GM18909 (cell line): ENCODE data around the gene CCDC88B.

Experiments used
- ATAC-seq: cut with Tn5 transposase; IDR thresholded peaks from one replicate; pipeline ENCODE4 v1.9.1; 2021; ENCODE audit warnings: mild to moderate bottlenecking; ENCODE audit not compliant: unreplicated experiment, poor library complexity

CCDC88B gene

GRCh38 chr11:64379817-64380709, 40.1 kb downstream of the CCDC88B start:
- ATAC-seq: no peak

GRCh38 chr11:64381350-64381749, 41.3 kb downstream of the CCDC88B start:
- ATAC-seq: no peak

DNA sequence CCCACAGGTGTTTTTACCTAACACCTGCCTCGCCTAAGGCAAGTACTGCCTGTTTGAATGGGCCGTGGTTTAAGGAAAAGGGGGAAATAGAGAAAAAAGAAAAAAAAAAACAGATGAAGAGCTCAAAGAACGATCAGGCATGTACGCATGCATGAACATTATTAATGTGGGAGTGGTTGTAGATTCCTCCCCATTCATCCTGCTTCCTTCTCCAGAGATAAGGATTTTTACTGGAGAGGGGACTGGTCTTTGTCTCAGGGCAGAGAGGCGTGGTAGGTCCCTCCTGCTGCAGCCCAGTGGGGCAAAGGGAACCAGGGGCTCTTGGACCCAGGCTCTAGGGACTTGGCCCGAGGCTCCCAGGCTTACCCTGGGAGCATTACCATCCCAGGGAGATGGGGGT, 42.0 kb downstream of the CCDC88B start:
- no peak for ATAC-seq

DNA sequence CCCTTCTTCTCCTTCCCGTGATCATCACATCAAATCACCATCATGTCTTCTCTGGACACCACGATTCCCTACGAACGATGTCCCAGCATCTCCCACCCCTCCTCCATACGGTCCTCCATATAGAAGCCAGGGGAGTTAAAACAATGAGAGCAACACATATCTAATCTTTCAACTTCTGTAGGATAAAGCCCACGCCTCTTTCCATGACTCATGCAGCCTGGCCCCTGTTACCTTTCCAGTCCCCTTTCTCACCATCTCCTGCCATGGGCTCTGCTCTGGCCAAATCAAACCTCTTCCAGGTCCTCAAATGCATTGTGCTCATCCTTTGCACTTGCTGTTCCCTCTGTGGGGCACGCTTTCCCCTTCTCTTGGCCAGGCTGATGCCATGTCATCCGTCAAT, 42.6 kb downstream of the CCDC88B start:
- ATAC-seq: no peak

- no peak for ATAC-seq
Observed at GRCh38 chr11:64383580-64383979, 43.6 kb downstream of the CCDC88B start.

GRCh38 chr11:64384028-64384737, 44.2 kb downstream of the CCDC88B start:
- ATAC-seq: no peak

GRCh38 chr11:64384981-64385944, 45.3 kb downstream of the CCDC88B start:
- ATAC-seq: no peak

DNA sequence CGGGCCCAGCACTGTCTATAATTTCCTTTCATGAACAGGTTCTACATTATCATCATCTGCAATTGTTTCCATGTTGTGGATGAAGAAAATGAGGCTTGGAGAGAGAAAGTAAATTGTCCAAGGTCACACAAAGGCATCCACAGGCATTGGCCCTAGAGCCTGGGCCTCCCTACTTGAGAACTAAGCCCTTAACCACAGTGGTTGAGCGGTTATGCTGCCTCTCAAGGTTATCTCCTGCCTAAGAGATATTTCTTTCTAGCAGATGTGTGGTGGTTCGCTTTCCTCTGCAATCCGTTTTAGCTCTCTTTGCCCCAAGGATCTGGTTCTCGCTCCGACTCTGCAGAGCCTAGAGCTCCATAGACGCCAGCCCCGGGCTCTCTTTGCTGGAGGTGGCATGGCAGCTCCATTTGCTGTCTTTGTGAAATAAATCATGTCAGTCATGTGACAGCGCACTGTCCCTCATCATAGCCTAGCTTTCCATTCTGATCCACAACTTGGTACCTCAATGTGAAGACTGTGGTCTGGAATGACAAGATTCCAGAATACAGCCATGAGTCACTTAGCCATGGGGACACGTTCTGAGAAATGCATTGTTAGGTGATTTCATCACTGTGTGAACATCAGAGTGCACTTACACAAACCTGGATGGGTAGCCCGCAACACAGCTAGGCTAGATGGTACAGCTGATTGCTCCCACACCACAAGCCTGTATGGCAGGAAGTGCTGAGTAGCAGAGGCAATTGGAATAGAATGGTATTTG, 46.1 kb downstream of the CCDC88B start:
- no peak for ATAC-seq

DNA sequence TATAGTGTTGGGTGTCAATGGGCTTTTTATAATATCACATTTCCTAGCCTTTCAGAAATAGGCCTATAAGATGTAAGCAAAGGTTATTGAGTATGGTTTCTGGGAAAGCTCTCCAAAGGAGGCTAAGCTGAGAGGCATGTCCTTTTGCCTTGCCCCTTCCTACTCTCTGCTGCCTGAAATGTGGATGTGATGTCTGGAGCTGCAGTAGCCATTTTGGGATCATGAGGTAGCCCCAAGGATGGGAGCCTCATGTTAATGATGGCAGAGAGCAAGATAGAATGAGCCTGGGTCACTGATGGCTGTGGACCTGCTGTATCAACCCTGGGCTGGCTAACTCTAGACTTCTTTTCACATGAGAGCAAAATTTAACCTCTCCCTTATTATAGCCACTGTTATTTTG, 47.9 kb downstream of the CCDC88B start:
- ATAC-seq: no peak

DNA sequence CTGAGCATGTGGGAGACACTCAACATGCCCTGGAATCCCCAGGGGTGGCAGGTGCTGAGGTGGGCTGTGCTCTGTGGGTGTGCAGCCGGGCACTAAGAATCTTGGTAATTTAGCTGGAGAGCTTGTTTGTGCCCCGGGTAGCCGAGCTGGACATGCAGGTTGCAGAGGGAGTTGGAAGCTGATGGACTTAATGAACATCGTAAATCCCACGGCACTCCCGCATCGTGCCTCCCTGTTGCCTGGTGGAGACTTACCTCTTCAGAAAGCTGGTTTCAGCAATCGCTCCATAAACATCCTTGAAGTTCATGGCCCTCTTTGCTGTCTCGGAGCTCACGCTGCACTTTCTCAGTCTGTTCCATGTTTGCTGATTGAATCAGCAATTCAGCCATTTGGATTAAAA, 48.9 kb downstream of the CCDC88B start:
- no peak for ATAC-seq

- ATAC-seq: no peak
Observed at GRCh38 chr11:64389851-64390250, 49.8 kb downstream of the CCDC88B start.

DNA sequence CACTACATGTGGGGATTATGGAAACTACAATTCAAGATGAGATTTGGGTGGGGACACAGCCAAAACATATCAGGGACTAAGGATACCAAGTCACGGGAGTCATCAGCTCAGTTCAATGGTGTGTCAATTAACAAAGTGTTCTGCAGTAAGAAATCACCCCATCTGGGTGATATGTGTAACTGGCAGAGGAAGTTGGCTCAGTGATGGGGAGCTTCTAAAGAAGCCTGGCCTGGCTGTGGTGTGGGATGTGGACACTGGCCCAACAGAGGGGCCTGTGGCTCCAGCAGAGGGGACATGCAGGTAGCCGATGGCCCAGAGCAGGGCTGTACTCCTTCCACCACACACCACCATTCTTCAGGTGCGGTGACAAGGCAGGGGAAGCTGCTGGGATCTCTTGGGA, 50.6 kb downstream of the CCDC88B start:
- ATAC-seq: no peak

GRCh38 chr11:64391839-64392238, 51.8 kb downstream of the CCDC88B start:
- no peak for ATAC-seq

DNA sequence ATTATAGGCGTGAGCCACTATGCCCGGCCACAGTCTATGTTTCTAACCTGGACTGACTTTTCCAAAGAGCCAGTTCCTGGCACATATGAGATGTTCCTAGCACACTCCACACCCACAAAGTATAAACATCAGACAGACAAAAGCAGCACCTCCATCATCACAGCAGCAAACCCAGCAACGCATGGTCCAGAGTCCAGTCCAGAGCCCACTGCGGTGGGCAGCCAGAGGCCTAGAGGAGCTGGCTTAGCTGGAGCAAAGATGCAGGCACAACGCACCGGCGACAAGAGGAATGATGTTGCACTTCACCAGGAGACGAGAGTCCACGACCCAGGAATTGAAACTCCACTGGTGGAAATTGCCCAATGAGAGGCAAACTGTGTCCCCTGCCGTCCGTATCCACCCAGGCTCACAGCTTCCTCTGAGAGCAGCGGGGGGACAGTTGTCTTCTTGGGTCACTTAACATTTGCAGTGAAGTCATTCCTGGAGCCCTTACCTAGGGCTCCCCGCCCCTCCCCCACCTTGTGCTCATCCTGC, 55.6 kb downstream of the CCDC88B start:
- no peak for ATAC-seq

GRCh38 chr11:64396079-64396591, 56.1 kb downstream of the CCDC88B start:
- no peak for ATAC-seq

GRCh38 chr11:64400102-64400501, 60.1 kb downstream of the CCDC88B start:
- no peak for ATAC-seq

DNA sequence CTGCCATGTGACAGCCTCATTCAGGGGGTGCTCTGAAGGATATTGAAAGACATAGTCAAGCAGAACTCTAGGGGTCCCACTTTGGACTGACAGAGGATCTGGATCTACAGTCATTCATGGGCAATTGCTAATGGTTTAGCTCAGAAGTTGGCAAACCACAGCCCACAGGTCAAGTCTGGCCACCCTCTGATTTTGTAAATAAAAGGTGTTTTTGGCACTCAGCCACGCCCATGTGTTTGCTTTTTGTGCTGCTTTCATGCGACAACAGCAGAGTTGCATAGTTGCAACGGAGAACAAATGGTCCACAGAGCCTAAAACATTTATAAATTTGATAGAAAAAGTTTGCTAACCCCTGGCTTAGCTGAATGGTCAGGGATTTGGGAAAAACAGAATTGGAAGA, 60.7 kb downstream of the CCDC88B start:
- ATAC-seq: no peak

DNA sequence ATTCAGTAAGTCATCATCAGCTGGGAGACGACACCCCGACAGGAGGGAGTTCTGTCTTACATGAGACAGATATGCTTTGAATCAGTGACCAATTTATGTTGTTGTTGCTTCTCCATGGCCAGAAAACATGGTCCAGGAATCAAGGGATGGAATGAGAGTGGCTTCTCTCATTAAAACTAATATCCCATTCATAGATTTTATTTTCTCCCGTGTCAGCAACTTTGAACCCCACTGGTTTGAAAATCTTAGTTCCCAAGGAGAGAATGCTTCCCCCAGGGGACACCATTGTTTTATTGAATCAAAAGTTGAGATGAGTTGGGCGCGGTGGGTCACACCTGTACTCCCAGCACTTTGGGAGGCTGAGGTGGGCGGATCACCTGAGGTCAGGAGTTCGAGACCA, 61.8 kb downstream of the CCDC88B start:
- ATAC-seq: no peak

DNA sequence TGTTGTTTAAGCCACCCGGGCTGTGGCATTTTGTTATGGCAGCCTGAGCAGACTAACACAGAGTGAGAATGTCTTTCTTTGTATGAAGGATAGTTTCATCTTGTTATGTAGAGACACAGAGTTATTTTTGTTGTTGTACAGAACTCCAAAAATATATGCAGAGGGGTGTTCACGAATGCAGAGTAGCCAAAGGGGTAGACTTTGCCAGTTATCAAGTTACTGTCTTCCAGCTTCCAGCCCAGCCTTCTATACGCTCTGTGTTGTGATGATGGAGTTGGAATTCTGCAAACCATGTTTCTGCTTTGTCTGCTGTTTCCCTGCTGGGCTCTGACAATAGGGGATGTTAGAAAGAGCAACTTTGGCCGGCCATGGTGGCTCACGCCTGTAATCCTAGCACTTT, 63.1 kb downstream of the CCDC88B start:
- no peak for ATAC-seq
